Measurements from ENCODE around the gene SAMD13. TPM values are rescaled to one million over a fixed set of nuclear protein-coding genes. Genes with fewer than 3 reads are reported as not detected.

SAMD13 gene
- total and polyA plus RNA-seq, 4 donors = 0.30 to 3.4 (median 0.65) TPM

DNA sequence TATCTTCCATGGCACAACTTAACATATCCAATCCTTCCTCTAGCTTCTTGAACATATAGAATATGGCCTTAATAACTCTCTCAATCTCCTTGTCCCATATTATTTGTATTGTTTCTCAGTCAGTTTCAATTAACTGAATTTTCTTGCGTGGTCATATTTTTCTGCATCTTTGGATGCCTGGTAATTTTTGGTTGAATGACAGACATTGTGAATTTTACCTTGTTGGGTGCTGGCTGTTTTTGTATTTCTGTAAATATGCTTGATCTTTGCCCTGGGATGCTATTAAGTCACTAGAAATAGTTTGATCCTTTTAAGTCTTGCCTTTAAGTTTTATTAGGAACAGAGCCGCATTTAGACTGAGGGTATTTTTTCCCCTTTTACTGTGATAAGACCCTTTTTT, 5.9 kb downstream of the SAMD13 start:
- TF ChIP-seq, protein P1, sequence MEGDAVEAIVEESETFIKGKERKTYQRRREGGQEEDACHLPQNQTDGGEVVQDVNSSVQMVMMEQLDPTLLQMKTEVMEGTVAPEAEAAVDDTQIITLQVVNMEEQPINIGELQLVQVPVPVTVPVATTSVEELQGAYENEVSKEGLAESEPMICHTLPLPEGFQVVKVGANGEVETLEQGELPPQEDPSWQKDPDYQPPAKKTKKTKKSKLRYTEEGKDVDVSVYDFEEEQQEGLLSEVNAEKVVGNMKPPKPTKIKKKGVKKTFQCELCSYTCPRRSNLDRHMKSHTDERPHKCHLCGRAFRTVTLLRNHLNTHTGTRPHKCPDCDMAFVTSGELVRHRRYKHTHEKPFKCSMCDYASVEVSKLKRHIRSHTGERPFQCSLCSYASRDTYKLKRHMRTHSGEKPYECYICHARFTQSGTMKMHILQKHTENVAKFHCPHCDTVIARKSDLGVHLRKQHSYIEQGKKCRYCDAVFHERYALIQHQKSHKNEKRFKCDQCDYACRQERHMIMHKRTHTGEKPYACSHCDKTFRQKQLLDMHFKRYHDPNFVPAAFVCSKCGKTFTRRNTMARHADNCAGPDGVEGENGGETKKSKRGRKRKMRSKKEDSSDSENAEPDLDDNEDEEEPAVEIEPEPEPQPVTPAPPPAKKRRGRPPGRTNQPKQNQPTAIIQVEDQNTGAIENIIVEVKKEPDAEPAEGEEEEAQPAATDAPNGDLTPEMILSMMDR (IDR thresholded peaks at IDR 0.05; ENCODE audit: control extremely low read depth, extremely low read depth) = no peak
- H3K4me3 ChIP-seq = no peak overlapping the region
- H3K4me1 ChIP-seq (ENCODE audit: control insufficient read depth in 5 of 5, insufficient read depth in 5 of 5, low read length in 5 of 5) = peaks cover 0 to 15% (median 0%) of the 10 kb centered on the region in 5 donors
- H3K27me3 ChIP-seq (ENCODE audit: control insufficient read depth in 3 of 3, insufficient read depth in 3 of 3, low read length in 2 of 3) = no peaks in the 10 kb centered on the region
- no peak for ATAC-seq (ENCODE audit: insufficient read depth, low FRiP score)
- H3K9me3 ChIP-seq (ENCODE audit: control insufficient read depth in 4 of 4, insufficient read depth in 3 of 4, low read length in 3 of 4) = peaks cover 0 to 2% (median 0%) of the 10 kb centered on the region in 4 donors
- H3K36me3 ChIP-seq (ENCODE audit: control insufficient read depth in 4 of 4, insufficient read depth in 4 of 4, low read length in 4 of 4) = no peaks in the 10 kb centered on the region
- DNase-seq = no peak
- no peak overlapping the region for H3K9ac ChIP-seq (ENCODE audit: insufficient read depth in 1 of 2, low read length in 2 of 2)
- no peak overlapping the region for H3K27ac ChIP-seq (ENCODE audit: low read depth in 1 of 2, low read length in 1 of 2)
- 99% methylated on average over 2 of the region's 2 CpGs for WGBS, 2 donors

DNA sequence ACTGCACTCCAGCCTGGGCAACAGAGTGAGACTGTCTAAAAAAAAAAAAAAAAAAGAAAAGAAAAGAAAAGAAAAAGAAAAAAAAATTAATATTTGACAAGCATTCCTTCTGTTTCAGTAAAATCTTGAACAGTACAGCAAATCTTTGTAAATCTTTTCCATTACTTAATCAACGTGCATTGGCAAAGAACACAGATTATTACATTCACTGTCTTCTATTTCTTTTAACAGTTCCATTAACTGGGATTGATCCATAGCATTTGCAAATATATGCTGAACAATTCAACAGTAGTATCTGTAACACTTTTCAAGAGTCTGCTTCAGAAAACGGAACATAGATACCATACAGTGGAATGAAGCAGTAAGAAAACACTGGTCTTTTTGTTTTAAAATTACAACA, 9.8 kb downstream of the SAMD13 start:
- Histone ChIP-seq H3K27ac (ENCODE audit: low read depth in 1 of 2, low read length in 1 of 2) (no peak overlapping the region), H3K36me3 (ENCODE audit: control insufficient read depth in 4 of 4, insufficient read depth in 4 of 4, low read length in 4 of 4) (no peaks in the 10 kb centered on the region), H3K9me3 (ENCODE audit: control insufficient read depth in 4 of 4, insufficient read depth in 3 of 4, low read length in 3 of 4) (peaks cover 0 to 2% (median 0%) of the 10 kb centered on the region in 4 donors), H3K4me3 (no peak overlapping the region), H3K27me3 (ENCODE audit: control insufficient read depth in 3 of 3, insufficient read depth in 3 of 3, low read length in 2 of 3) (no peaks in the 10 kb centered on the region), H3K9ac (ENCODE audit: insufficient read depth in 1 of 2, low read length in 2 of 2) (no peak overlapping the region), H3K4me1 (ENCODE audit: control insufficient read depth in 5 of 5, insufficient read depth in 5 of 5, low read length in 5 of 5) (no peaks in the 10 kb centered on the region)
- DNase-seq (no peak), ATAC-seq (ENCODE audit: insufficient read depth, low FRiP score) (no peak)
- WGBS, 2 donors = 84 to 85% methylated on average over 2 of the region's 2 CpGs
- TF ChIP-seq, protein P1 (IDR thresholded peaks at IDR 0.05; ENCODE audit: control extremely low read depth, extremely low read depth) = no peak

DNA sequence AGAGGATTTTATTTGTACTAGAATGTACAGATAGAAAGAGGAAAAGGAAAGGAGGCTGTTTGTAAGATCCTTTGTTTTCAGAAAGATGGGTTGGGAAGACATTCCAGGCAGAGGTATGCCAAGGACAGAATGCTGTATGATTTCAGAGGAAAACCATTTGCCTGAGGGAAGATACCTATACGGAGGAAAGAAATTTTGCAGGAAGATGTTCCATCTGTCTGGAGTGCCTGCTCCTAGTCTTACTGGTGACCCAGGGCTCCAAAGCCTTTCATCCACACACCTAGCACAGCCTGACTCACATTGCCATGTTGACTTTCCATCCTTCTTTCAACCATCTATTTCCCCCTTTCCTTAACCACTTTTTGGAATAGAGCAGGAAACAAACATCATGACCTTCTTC, 18.2 kb downstream of the SAMD13 start:
- Histone ChIP-seq H3K36me3 (ENCODE audit: control insufficient read depth in 4 of 4, insufficient read depth in 4 of 4, low read length in 4 of 4) (no peaks in the 10 kb centered on the region), H3K4me1 (ENCODE audit: control insufficient read depth in 5 of 5, insufficient read depth in 5 of 5, low read length in 5 of 5) (no peaks in the 10 kb centered on the region), H3K27ac (ENCODE audit: low read depth in 1 of 2, low read length in 1 of 2) (no peak overlapping the region), H3K9me3 (ENCODE audit: control insufficient read depth in 4 of 4, insufficient read depth in 3 of 4, low read length in 3 of 4) (peaks cover 0 to 3% (median 1%) of the 10 kb centered on the region in 4 donors), H3K9ac (ENCODE audit: insufficient read depth in 1 of 2, low read length in 2 of 2) (no peak overlapping the region), H3K4me3 (no peak overlapping the region), H3K27me3 (ENCODE audit: control insufficient read depth in 3 of 3, insufficient read depth in 3 of 3, low read length in 2 of 3) (no peaks in the 10 kb centered on the region)
- DNase-seq = no peak
- WGBS, 2 donors = 79 to 83% methylated on average over 1 of the region's 1 CpG
- ATAC-seq (ENCODE audit: insufficient read depth, low FRiP score) = no peak
- TF ChIP-seq, protein P1 (IDR thresholded peaks at IDR 0.05; ENCODE audit: control extremely low read depth, extremely low read depth) = no peak

DNA sequence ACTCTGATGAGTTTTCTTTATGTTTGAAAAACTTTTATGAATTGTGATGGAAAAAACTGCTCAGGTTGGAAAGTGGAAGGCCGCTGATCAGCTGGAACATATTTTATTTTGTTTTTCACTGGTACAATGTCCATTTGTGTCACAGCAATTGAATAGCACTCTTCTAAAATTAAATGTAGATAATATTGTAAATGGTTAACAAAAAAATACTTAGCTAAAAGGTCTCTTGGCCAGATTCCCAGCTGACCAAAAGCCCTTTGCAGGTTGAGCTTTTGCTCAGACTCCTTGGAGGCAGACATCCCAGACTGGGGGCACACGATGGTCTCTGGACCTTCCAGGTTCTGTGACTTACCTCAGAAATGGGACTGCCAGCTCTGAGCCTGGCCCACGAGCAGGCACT, 26.3 kb downstream of the SAMD13 start:
- peak in 1 of 3 donors; percentile 25 for DNase-seq
- no peak for ATAC-seq (ENCODE audit: insufficient read depth, low FRiP score)
- H3K9ac ChIP-seq (ENCODE audit: insufficient read depth in 1 of 2, low read length in 2 of 2) = no peak overlapping the region
- H3K4me1 ChIP-seq (ENCODE audit: control insufficient read depth in 5 of 5, insufficient read depth in 5 of 5, low read length in 5 of 5) = peaks cover 0 to 3% (median 0%) of the 10 kb centered on the region in 5 donors
- 74 to 82% methylated on average over 3 of the region's 3 CpGs for WGBS, 2 donors
- H3K27ac ChIP-seq (ENCODE audit: low read depth in 1 of 2, low read length in 1 of 2) = no peak overlapping the region
- H3K9me3 ChIP-seq (ENCODE audit: control insufficient read depth in 4 of 4, insufficient read depth in 3 of 4, low read length in 3 of 4) = no peaks in the 10 kb centered on the region
- H3K36me3 ChIP-seq (ENCODE audit: control insufficient read depth in 4 of 4, insufficient read depth in 4 of 4, low read length in 4 of 4) = peaks cover 0 to 3% (median 0%) of the 10 kb centered on the region in 4 donors
- no peaks in the 10 kb centered on the region for H3K27me3 ChIP-seq (ENCODE audit: control insufficient read depth in 3 of 3, insufficient read depth in 3 of 3, low read length in 2 of 3)
- TF ChIP-seq, protein P1 (IDR thresholded peaks at IDR 0.05; ENCODE audit: control extremely low read depth, extremely low read depth) = no peak
- H3K4me3 ChIP-seq = no peak overlapping the region
